T-helper 9 cell (primary cell): ENCODE measurements around the gene ATP5F1D.

Source experiments
- DNase-seq: peaks from one replicate; pipeline ENCODE4 v3.0.0-alpha.2; 2020

The ATP5F1D gene

DNA sequence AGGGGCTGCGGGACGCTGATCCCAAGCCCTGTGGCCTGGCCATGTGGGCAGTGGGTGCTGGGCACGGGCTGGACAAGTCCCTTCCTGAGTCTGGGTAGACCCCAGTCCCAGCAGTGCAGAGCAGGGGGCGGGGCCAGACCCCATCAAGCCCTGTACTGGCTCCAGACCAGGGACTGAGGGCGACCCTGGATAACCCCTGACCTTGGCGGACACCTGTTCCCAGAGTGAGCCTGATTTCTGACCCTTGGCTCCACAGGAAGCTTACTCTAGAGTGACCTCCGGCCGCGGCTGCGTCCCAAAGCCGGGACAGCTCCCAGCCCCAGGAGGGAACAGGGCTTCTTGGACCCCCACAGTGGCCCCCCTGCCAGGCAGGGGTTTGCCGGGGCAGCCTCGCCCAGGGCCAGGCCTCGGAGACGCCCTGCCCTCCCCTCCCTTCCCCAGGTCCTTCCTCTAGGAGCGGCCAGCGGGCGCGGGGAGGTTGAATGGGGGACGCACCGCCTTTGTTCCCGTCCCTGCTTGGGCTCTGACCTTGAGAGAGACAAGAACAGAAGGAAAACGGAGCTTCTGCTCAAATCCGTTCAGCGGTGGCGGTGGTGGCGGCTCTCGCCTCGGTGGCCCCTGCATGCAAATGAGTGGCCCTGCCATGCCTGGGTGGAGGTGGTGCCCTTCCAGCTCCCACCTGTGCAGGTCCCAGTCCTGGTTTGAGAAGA lies 41.8 kb downstream of the ATP5F1D start:
- no peak for DNase-seq

DNA sequence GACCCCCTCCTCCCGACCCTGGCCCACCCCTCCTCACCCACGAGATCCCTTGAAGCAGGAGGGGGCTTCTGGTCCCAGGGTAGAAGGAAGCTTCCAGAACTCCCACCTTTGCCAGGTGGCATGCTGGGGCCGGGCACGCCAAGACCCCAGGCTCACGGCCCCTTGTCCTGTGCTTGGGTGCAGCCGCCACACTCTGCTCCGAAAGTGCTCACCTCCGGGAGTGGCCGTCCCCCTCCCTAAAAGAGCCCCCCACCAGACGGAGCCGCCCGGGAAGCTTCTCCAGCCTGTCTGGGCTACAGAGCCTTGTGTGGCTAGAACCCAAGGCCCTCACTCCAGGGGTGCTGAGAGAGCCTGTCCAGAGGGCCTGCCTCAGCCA lies 42.4 kb downstream of the ATP5F1D start:
- DNase-seq, result no peak

DNA sequence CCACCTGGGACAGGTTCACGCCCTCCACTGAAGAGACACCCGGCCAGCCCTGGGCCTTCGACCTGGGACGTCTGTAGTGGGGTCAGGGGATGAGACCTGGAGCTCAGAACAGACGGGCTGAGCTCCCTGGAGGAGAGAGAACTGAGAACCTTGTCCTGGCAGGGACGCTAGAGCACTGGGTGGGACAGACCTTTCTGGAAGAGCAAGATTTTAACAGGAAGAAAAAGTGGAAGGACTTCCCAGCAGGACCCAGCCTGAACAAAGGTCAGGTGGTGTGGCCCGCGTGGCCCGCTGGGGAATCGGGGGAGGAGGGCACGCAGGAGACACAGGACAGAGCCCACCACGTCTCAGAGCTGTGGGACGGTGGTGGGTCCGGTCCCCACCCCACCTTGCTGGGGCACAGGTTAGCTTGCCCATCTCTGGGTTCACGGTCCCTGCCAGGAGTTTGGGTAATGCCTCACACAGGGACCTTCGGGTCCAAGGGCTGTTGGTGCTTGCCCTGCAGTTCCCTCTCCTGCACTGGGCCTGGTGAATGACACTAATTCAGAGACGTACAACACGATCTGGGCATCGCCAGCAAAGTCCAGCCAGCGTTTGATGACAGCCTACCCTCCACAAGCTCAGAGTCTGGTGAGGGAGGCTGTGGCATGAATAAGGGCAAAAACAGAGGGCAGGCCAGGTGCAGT lies 42.9 kb downstream of the ATP5F1D start:
- DNase-seq, result no peak

DNA sequence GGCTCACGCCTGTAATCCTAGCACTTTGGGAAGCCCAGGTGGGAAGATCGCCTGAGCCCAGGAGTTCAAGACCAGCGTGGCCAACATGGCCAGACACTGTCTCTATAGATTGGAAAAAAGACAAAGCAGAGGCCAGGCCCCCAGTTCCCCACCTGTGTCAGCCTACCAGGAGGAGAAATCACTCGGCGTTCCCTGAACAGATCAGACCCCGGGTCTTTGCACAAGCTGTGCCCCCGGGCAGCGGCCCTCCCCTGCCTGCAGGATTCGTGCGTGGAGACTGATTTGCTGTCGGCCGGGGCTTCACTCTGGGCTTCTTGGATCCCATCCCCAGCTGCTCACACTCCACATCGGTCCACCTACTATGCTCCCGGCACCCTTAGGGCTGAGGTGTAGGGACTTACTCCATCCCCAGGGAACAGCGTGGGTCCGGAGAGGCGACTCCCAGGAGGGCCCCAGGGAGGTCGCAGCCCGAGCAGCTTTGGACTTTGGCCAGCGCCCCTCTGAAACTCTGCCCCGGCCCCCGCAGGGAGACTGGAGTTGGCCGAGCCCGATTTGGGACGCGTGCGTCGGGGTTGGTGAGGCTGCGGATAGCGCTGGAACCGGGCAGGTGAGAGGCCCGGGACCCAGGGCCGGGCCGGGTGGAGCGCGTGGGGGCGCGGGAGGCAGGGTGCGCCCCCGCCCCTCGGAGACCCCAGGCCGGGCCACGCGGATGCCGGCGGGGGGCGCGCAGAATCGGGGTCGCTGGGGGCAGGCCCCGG lies 43.6 kb downstream of the ATP5F1D start:
- DNase-seq, result no peak

DNA sequence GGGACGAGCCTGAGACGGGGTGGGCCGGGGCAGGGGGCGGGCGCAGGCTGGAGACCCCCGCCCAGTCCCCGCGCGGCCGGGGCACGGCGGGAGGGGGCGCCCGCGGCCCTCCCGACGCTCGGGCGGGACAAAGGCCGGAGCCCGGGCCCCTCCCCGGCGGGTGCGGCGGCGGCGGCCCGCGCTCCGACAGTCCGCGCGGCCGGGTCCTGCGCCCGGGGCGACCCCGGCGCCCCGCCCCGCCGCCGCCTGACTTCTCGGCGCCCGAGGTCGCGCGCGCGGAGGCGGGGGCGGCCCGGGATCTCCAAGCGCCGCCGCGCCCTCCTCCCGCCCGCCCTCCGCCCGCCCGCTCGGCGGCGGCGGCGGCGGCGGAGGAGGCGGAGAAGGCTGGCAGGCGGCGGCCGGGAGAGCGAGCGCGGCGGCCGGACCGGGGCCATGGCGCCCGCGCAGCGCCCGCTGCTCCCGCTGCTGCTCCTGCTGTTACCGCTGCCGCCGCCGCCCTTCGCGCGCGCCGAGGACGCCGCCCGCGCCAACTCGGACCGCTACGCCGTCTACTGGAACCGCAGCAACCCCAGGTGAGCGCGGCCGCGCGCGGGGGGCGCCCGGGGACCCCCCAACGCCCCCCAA lies 44.3 kb downstream of the ATP5F1D start, which contains the start of gene EFNA2:
TSS of gene EFNA2 (plus strand) at position 137 of the 624 bp plus-strand sequence. CDS start at position 433, 296 bp downstream.
- no peak for DNase-seq

DNA sequence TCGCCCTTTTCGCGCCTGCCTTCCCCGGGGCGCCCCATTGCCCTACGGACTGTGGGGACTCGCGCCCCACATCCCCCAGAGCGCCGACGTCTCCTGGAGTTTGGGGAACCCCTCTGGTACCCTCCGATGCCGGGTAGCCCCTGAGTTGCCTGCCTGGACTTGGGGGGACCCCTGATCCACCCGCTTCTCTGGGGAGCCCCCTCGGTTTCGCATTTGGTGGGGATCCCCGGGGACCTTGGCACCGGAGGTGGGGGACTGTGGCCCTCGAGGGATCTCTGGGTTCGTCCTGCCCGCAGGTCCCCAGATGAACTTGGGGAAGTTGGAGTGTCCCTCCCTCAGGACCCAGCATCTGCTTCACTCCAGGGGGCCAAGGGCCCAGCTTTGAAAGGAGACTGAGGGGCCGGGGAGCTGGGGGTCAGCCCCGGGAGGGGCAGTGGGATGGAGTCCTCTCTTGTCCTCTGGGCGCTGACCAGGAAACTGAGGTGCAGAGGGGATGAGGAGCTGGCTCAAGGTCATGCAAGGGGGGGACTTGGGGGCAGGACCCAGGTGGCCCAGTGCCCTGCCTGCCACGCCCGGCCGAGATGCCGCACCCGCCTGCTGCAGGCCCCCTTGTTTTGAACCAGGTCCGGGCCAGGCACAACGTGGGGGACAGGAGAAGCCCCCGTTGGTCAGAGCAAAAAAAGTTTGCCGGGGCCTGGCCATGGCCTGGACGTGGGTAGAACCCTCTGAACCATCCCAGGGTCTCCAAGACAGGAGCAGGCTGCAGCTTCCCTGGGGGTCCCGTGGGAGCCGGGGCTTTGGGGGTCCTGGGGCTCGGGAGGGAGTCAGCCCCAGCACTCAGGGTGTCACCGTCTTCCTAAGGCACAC lies 45.2 kb downstream of the ATP5F1D start:
- DNase-seq, result no peak

DNA sequence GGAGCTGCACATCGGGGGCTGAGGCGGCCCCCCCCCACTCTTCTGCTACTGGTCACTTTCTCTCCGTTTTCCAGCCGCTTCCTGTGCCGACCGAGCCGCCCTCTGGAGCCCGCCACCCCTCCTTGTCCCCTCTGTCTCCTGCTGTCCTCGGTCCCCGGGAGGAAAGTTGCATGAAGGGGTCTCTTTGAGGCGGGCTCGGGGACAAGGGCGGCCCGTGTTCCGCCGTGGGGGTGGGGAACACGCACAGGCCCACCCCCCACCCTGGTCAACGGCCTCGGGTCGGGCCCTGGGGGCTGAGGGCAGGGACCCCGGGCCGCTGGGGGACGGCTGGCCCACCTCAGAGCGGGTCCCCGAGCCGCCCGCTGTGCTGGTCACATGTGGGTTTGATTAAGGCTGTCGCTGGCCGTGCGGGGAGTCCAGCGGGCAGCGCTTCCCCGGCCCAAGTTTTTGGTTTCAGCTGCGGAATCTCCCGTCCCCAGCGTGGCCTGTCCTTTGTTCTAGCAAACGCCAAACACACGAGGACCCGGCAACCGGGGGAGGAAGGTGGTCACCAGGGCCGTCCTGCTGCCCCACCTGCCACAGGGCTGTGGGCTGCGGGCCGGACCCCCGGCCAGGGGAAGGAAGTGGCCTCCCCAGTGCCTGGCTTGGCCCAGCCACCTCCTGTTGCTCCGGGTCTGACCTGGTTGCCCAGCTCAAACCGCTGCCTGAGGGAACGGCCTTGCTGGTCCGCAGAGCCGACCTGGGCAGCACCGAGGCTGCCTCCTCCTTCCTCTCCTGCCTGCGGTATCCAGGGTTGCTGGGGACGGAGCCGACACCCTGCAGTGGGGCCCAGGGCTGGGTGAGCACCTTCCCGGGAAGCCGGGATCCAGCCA lies 46.0 kb downstream of the ATP5F1D start:
- DNase-seq, result no peak

DNA sequence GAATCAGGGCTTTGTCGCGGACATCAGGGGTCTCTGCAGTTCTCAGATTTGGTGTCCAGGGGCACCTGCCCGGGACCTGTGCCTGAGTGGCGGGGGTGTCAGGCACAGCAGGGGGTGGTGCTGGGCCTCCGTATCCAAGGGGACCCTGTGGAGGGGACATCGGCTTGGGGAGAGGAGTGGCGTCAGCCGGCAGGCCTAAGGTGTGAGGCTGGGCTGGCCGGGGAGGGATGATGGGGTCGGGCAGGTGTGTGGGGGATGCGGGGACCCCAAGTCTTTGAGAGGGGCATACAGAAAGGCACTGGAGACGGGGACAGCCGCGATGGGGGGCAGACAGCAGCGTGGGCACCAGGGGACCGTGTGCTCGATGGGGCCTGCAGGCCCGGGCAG lies 46.7 kb downstream of the ATP5F1D start:
- DNase-seq, result no peak

DNA sequence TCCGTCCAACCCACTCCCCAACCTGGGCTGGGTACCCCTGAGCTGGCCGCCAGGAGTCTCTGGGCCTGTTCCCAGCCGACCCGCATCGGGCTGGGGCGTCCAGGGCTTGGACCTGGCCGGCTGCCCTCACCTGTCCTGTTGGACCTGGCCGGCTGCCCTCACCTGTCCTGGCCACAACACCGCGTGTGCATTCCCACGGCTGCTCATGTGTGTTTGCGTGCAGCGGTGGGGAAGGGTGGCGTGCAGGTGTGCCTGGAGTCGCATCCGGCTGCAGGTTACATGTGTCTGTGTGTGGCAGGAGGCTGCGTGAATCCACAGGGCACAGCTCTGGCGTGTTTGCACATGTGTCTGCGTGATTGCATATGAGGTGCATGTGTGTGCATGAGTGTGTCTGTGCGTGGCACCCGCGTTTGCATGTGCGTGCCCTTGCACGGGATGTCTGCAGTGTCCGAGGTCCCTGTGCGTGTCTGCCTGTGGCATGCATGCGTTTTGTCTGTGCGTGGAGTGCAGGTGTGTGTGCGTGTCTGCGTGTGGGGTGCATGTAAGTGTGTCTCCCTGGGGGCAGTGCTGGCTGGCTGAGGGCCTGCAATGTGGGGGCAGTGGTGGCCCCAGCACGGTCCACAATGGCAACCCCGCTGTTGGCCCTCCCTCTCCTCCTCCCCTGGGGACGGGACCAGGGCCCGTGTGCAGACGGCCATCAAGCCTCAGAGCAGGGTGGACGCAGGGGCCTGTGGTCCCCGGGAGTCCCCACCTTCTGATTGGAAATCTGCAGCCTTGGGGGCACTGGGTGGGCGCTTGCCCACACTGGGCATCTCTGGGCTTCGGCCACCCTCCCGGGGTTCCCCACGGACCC lies 47.5 kb downstream of the ATP5F1D start:
- DNase-seq, result no peak

DNA sequence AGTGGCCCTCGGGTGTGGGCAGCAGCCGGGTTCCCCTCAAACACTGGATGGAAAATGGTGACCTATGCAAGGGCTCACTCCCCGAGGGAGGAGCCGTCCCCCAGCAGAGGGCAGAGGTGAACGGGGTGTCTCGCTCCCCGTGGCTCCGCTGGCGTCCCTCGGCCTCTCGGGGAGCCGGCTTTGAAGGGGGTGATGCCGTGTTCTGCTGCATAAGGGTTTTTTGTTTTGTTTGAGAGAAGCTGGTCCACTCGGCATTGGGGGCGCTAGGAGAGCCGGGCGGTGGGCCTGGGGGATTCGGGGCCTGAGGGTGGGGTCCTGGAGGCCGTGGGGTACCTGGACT lies 48.1 kb downstream of the ATP5F1D start:
- no peak for DNase-seq

DNA sequence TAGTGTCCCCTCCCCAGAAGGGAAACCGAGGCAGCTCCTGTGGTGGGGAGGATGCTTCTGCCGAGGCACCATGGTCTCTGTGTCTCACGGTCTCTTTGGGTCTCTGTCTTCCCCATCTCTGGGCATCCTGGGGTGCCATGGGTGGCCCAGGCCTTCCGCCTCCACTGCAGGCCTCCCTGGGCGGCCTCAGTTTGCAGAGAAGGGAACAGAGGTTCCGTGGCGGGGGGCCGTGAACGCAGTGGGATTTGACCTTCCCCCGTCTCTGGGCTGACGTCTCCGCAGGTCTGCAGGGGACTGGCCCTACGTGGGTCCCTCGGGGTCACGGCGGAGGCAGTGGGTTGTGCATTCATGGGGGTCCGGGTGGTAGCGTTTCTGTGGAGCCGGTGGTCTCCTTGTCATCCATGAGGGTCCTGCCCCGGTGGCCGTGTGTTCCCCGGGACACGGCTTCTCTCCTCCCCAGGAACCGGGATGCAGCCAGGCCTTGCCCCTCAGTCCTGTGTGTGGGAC lies 48.7 kb downstream of the ATP5F1D start:
- DNase-seq, result no peak

DNA sequence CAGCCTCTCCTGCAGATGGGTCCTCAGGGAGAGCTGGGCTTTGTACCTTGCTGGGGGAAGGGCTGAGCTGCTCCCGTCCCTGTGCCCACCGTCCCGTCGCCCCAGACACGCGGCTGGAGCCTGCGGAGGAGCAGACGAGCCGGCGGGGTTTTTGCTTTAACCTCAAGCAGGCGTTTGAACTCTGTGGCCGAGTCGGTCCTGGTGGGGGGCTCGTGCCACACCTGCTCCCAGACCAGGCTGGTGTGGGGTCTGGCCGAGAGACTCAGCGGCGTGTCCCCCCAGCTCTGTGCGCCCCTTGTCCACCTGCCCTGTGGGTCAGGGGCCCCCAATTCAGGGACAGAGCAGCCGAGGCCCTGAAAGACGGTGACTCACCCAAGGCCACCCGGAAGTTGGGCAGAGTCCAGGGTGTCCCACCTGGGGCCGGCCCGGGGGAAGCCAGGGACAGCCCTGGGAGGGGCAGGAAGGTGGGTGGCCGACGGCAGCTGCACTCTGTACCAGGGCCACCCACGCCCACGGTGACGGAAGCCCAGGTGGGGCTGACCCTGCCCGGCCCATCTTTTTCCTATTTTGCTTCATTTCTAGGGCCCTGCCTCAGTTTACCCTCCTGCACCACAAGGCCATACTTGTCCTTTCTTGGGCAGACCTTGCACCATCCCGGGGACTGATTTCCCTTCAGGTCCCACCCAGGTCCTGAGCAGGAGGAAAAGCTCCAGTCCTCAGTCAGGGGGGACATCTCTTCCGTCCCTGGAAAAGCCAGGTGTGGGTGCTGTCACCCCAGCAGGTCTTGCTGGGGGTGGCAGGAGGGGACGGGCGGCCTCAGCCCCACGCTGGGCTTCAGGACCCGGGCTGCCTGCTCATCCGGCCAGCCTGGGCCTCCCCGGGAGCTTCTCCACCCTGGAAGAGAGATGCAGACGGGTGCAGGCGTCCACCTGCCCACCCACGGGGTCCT lies 49.4 kb downstream of the ATP5F1D start:
- DNase-seq, result no peak

DNA sequence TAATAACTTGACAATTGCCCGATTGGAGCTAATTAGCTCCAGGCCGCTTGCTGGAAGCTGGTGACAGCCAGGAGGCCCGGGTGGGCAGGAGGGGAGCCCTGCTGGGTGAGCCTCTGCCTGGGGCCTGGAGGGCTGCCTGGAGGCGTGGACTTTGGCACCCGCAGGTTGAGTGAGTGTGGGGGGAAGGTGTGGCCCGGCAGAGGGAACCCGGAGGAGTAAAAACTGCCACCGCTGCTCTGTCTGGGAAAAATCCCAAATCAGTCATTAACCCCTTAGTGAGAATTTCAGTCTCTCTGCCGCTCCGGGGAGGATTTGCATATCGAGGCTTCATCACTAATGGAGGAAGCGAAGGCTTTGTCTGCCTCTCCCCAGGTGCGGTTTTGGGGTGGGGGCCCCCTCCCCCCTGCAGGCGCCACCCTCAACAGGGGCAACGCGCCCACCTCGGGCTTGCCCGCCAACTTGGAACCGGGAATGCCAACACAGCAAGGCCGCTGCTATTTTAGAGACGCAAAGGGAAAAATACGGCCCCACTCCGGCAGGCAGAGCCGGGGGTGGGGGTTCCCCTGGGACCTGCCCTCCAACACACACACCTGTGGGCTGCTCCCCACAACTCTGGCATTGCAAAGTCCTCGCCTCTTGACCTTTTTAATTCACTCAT lies 50.3 kb downstream of the ATP5F1D start:
- DNase-seq, result no peak

DNA sequence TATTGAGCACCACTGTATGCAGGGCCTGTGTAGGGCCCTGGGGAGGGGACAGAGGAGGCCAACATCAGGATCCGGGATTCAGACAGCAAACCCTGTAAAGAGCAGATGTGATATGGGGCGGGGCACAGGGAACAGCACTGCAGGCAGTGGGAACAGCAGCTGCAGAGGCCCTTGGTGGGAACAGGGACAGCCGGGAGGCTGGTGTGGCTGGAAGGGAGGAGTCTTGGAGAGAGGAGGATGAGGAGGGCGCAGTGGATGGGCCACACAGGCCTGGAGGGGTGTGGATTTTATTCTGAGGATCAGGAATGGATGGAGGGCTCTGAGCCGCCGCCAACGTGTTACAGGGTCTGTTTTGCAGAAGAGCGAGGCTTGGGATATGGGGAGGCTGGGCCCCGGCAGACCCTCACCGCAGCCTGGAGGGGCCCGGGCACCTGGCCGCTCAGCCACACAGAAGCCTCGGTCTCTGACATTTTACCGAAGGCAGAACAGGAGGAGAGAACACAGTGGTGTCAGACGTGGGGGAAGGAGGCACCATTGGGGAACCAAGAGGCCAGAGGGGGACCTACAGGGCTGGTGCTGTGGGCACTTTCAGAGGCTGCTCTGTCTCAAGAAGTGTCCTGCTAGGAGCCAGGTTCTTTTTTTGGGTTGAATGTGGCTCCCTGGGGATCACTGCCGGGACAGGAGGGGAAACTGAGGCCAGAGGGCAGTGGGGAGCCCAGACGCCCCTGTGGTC lies 51.0 kb downstream of the ATP5F1D start:
- DNase-seq, result no peak

DNA sequence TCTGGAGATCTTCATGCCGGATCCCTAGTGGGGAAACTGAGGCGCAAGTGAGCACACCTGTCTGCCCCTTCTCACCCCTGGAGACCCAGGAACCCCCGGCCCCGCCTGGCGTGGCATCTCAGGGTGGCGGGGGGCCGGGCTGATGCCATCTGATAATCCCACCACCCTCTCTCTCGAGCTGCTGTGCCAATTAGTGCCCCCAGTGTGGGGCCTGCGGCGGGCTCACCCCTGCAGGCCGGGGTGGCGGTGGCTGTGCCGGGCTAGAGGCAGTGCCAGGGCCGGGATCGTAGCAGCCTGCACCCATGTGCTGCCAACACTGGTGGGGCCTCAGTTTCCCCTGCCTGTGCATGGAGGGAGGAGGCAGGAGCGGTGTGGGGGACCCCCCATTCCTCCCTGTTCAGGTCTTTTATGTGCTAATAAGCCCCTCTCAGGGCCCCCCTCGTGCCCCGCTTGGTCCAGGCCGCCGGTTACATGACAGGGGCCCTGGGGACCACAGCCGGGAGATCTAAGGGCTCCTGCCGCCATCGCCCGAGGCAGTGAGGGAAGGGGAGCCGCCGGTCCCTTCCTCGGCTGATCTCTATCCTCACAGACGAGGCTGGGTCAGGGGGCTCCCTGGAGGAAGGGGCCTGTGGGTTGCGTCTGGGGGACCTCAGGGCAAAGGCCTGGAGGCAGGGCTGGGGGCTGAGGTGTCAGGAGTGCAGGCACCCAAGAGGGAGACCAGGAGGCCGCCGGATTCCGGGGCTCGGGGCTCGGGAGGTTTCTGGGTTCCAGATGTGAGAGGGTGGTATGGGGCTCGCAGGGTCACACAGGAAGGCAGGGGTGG lies 52.4 kb downstream of the ATP5F1D start:
- DNase-seq, result no peak
